Measurements from ENCODE around the gene NECAB3.

- TF ChIP-seq CTCF (IDR thresholded peaks at IDR 0.05; ENCODE audit: insufficient read depth, low read length, poor library complexity, severe bottlenecking) (no peak), EZH2phosphoT487 (conservative IDR thresholded peaks at IDR 0.05; ENCODE audit: low read length) (no peak)
These were observed 25.0 kb downstream of the NECAB3 start for GRCh38 chr20:33649201-33649681.
